Spleen (tissue), 11 donors: ENCODE measurements around the gene ALG12. TPM values are rescaled to one million over a fixed set of nuclear protein-coding genes. Genes with fewer than 3 reads are reported as not detected.

Experiments
- microRNA-seq, 3 donors: library from miRNA; unstranded; fragments of <30 nt; microRNA quantifications; one replicate each; pipeline versions ENCODE4 to v1.1.0, GENCODE V29; 2019 to 2020
- polyA plus RNA-seq, 3 donors: library from polyadenylated mRNA; stranded (reverse); fragments of 200-250 nt; gene quantifications; one replicate each; pipeline ENCODE4 v1.2.1, GENCODE V29; 2013
- small RNA-seq, 4 donors: library from RNA; depleted of rRNA; stranded (forward); fragments of <200 nt; gene quantifications; one replicate each; pipeline ENCODE3, GENCODE V24; 2016
- total RNA-seq, 7 donors: library from RNA; depleted of rRNA in 3 of 7; stranded (reverse); fragments of >200 nt in 3 of 7; fragmentation: NEBNext Ultra II Directional in 4 of 7; extraction: Animal tissue kit (Norgen Biotek cat#: 25700) in 4 of 7; gene quantifications; one replicate each; pipeline versions ENCODE4 v1.1.0 to v1.2.1, GENCODE V29; 2016 to 2021
- donor health status: healthy with polysubstance abuse.
- donor health status: DM: no; HTN: no; CAD: no; lungs with moderate emphysema.
- donor health status: DM: no; HTN: no; CAD: no.
- donor health status: Bipolar disorder and iron deficiency.
- donor health status: healthy.
- donor health status: DM: no; HTN: no; CAD: no.
- donor health status: DM: yes; HTN: yes; CAD: no.

Gene ALG12
- total and polyA plus RNA-seq, 10 donors: 5.7 to 20.1 (median 11.8) TPM

Small RNA genes lying within 50 kb of the gene (microRNA-seq; reads per million reads assigned to microRNA genes)
- gene MIR6821: 0 to 1.8 (median 0.28) reads per million in 3 donors

Small RNA genes lying within 50 kb of the gene (small RNA-seq; reads per million reads assigned to genes)
- gene MIR6821: 0.07 to 0.41 (median 0.10) reads per million in 4 donors

Other genes with a start within 250 kb of the ALG12 start
- 10 to 100 TPM; 35.3 to 59.6 (median 46.9) TPM for gene BRD1, start 90.6 kb downstream of the ALG12 start, total RNA-seq
- gene BRD1, start 90.6 kb downstream of the ALG12 start, polyA plus RNA-seq: 10 to 100 TPM; 14.2 to 23.1 (median 17.6) TPM
- gene ZBED4, start 64.6 kb downstream of the ALG12 start, total RNA-seq: 10 to 100 TPM; 10.1 to 23.2 (median 16.1) TPM
- 1 to 10 TPM; 2.9 to 5.3 (median 3.5) TPM for gene ZBED4, start 64.6 kb downstream of the ALG12 start, polyA plus RNA-seq
- 10 to 100 TPM; 23.2 to 46.3 (median 38.1) TPM for gene CRELD2, start 196 bp upstream of the ALG12 start, total RNA-seq
- gene CRELD2, start 196 bp upstream of the ALG12 start, polyA plus RNA-seq: 10 to 100 TPM; 16.2 to 26.3 (median 18.3) TPM
- gene PIM3, start 42.3 kb upstream of the ALG12 start, total RNA-seq: 100 to 1,000 TPM in 5 of 7 donors, 10 to 100 TPM in 2; 72.1 to 134 (median 109) TPM
- gene PIM3, start 42.3 kb upstream of the ALG12 start, polyA plus RNA-seq: 10 to 100 TPM; 49.5 to 84.4 (median 52.0) TPM
- 1 to 10 TPM in 2 of 7 donors, under 1 TPM in 5; 0.23 to 1.9 (median 0.94) TPM for gene IL17REL, start 94.3 kb upstream of the ALG12 start, total RNA-seq
- gene IL17REL, start 94.3 kb upstream of the ALG12 start, polyA plus RNA-seq: 1 to 10 TPM in 1 of 3 donors, under 1 TPM in 2; 0.21 to 1.2 (median 0.33) TPM
- not detected for gene TTLL8, start 139.9 kb upstream of the ALG12 start, total RNA-seq
- gene TTLL8, start 139.9 kb upstream of the ALG12 start, polyA plus RNA-seq: not detected
- gene MLC1, start 167.0 kb upstream of the ALG12 start, total RNA-seq: 1 to 10 TPM; 1.2 to 4.4 (median 1.9) TPM
- under 1 TPM; 0.17 to 0.74 (median 0.39) TPM for gene MLC1, start 167.0 kb upstream of the ALG12 start, polyA plus RNA-seq
- gene MOV10L1, start 171.6 kb upstream of the ALG12 start, total RNA-seq: under 1 TPM in 2 of 7 donors, not detected in 5; 0.10 to 0.37 TPM
- gene MOV10L1, start 171.6 kb upstream of the ALG12 start, polyA plus RNA-seq: under 1 TPM in 1 of 3 donors, not detected in 2; 0.15 TPM